Measurements from ENCODE around the gene NRG4.
"Not testable (repeated sequence)": the region's sequence is repeated elsewhere in the genome, so short reads cannot be mapped to it uniquely, and the experiment has no call there.

Gene NRG4

DNA sequence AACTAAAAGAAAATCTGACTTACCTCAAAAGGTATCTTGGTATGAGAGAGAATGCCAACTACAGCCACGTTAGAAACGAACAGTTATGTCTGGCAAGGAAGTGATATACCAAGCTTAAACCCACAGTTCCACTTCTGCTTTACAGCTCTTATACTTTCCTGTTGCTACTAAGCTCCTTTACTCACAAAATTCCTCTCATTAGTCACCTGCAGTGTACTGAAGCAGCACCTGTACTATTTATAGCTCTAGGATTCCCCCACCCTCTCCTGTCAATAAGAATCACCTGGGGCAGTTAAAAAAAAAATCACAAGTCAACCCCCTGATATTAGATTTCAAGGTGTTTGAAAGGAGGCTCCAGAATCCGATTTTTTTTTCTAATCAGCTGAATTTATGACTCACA lies 44.7 kb upstream of the NRG4 start:
- peak; percentile 56 for DNase-seq (ENCODE audit: low spot score)
- TF ChIP-seq, protein P1, sequence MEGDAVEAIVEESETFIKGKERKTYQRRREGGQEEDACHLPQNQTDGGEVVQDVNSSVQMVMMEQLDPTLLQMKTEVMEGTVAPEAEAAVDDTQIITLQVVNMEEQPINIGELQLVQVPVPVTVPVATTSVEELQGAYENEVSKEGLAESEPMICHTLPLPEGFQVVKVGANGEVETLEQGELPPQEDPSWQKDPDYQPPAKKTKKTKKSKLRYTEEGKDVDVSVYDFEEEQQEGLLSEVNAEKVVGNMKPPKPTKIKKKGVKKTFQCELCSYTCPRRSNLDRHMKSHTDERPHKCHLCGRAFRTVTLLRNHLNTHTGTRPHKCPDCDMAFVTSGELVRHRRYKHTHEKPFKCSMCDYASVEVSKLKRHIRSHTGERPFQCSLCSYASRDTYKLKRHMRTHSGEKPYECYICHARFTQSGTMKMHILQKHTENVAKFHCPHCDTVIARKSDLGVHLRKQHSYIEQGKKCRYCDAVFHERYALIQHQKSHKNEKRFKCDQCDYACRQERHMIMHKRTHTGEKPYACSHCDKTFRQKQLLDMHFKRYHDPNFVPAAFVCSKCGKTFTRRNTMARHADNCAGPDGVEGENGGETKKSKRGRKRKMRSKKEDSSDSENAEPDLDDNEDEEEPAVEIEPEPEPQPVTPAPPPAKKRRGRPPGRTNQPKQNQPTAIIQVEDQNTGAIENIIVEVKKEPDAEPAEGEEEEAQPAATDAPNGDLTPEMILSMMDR (IDR thresholded peaks at IDR 0.05; ENCODE audit: extremely low read depth, missing control alignments), result no peak

DNA sequence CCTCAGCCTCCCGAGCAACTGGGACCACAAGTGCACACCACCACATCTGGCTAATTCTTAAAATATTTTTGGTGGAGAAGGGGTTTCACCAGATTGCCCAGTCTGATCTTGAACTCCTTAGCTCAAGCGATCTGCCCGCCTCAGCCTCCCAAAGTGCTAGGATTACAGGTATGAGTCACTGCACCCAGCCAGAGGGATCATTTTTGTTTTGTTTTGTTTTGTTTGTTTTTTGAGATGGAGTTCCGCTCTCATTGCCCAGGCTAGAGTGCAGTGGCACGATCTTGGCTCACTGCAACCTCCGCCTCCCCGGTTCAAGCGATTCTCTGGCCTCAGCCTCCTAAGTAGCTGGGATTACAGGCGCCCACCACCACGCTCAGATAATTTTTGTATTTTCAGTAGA lies 42.0 kb upstream of the NRG4 start:
- not testable (repeated sequence) for DNase-seq (ENCODE audit: low spot score)

DNA sequence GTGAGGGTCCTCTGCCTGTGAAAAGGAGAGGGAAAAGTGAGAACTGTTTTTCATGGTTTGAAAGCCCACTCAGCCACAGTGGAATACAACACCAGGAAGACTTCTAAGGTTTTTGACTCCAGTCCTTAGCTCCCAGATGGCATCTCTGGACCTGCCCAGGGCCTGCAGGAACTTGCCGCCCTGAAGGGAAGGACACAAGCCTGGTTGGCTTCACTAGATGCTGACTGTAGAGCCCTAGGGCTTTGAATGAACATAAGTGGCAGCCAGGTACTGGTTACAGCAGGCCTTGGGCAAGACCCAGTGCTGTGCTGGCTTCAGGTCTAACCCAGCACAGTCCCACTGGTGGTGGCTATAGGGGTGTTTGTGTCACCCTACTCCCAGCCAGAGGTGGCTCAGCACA lies 26.3 kb upstream of the NRG4 start:
- TF ChIP-seq, protein P1 (IDR thresholded peaks at IDR 0.05; ENCODE audit: extremely low read depth, missing control alignments), result no peak
- no peak for DNase-seq (ENCODE audit: low spot score)

DNA sequence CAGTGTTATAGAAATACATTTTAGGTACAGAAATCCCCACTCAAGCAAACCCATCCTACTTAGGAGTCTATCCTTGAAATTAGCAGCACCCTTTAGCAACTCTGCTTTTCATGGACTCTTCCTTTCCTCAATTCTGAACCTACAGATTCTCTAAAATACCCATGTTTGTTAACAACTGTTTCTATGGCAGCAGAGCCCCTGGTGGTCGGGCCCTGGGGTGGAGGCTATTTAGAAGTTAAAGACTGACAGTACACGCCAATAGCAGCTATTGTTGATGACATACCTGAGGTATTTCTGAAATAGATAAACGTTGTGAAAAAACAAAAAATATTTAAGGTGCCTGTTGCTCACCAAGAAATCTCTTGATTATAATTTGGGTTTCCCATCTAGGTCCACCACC lies 23.4 kb upstream of the NRG4 start:
- DNase-seq (ENCODE audit: low spot score), result no peak
- TF ChIP-seq, protein P1 (IDR thresholded peaks at IDR 0.05; ENCODE audit: extremely low read depth, missing control alignments), result no peak

DNA sequence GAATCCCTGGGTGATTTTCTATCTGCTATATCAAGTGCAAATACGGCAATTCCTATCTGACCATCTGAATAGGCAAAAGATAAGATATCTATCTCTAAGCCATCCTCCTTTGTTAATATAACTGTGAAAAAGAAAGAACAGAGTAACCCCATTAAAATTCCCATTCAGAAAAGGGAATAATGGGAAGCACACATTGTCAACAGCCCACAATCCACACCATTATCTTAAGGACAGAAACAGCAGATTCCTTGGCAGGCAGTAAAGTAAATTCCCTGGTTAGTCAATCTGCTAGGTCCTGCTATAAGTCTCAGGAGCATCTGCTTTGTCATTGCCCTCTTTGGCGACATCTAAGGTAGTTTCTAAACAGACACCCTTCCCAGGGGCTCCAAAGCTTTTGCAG lies 21.9 kb upstream of the NRG4 start:
- TF ChIP-seq, protein P1 (IDR thresholded peaks at IDR 0.05; ENCODE audit: extremely low read depth, missing control alignments), result no peak

DNA sequence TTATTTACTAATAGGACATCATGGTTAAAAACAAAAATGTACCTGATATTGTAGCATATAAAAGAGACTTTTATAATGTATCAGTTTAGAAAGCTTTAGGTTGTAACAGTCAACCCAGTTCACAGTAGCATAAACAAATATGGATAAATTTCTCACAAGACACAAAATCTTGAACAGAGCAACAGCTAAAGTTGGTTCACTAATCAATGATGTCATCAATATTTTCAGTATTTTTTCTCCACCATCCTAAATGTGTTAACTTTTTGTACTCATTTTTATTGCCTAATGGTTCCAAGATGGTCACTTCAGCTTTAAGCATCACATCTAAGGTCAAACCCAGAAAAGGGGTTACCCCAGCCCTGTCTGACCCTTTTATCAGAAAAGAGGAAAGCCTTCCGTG lies 21.2 kb upstream of the NRG4 start:
- no peak for DNase-seq (ENCODE audit: low spot score)
- TF ChIP-seq, protein P1 (IDR thresholded peaks at IDR 0.05; ENCODE audit: extremely low read depth, missing control alignments), result no peak

More for the DNA sequence above, 21.9 kb upstream of the NRG4 start:
- DNase-seq (ENCODE audit: low spot score), result no peak

DNA sequence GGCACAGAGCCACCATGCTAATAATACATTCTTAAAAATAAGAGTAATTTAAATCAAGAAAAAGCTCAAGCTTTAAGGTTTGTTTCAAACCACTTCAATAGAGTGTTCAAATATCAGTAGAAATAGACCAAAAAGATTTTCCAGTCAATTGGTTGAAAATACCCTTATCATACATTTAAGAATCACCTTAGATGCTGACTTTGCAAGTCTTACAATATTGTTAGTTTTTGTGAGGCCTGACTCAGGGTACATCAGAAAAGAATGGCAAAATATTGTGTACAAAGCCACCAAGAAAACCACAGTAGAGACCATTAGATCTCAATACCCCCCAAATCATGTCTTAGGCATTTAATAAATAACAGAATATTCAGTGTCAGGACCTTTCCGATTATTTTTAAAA lies 19.8 kb upstream of the NRG4 start:
- no peak for DNase-seq (ENCODE audit: low spot score)
- TF ChIP-seq, protein P1 (IDR thresholded peaks at IDR 0.05; ENCODE audit: extremely low read depth, missing control alignments), result no peak

DNA sequence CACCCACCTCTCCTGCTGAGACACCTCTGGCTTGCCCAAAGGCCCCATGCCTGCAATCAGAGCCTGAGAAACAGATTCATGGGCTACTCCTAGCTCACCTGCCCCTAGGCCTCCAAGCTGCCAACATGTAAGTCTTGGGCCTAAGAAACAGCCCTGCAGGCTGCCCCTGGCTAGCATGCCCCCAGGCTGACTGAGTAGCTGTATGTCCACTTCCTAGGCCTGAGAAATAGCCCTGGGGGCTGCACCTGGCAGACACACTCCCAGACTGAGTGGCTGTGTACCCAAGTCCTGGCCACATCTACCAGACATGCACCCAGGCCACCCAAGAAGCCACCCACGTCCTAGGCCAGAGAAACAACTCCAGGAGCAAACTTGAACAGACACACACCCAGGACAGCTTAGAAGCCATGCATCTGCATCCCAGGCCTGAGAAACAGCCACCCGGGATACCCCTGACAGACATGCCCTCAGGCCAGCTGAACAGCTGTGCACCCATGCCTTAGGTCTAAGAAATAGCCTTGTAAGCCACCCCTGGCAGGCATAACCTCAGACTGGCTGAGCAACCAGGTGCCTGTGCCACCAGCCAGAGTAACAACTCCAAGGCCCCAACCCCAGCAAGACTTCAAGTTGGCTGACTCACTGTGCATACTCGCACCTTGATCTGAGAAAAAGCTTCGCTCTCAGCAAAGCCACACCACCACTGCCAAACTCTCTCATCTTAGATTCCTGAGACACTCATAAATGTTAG lies 12.0 kb upstream of the NRG4 start:
- TF ChIP-seq, protein P1 (IDR thresholded peaks at IDR 0.05; ENCODE audit: extremely low read depth, missing control alignments), result no peak
- DNase-seq (ENCODE audit: low spot score), result no peak

DNA sequence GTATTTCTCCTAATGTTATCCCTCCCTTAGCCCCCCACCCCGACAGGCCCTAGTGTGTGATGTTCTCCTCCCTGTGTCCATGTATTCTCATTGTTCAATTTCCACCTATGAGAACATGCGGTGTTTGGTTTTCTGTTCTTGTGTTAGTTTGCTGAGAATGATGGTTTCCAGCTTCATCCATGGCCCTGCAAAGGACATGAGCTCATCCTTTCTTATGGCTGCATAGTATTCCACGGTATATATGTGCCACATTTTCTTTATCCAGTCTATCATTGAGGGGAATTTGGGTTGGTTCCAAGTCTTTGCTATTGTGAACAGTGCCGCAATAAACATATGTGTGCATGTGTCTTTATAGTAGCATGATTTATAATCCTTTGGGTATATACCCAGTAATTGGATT lies 1.2 kb upstream of the NRG4 start:
- DNase-seq (ENCODE audit: low spot score), result not testable (repeated sequence)

Data from GM20000 (cell line).